M059J (cell line): ENCODE results near the gene NUDT4. TPM values are rescaled to one million over a fixed set of nuclear protein-coding genes. Genes with fewer than 3 reads are reported as not detected.
"Not testable (repeated sequence)": the region's sequence is repeated elsewhere in the genome, so short reads cannot be mapped to it uniquely, and the experiment has no call there.

Experiments
- DNase-seq: peaks from one replicate; pipeline ENCODE4 v3.0.0-alpha.2; 2012; ENCODE audit warnings: low read depth
- total RNA-seq: library from RNA; depleted of rRNA; stranded (reverse); fragments of >200 nt; shearing (Covaris generic); gene quantifications from 2 replicates; pipeline ENCODE4 v1.2.3, GENCODE V29; 2014

The NUDT4 gene
- total RNA-seq, 1 experiment from 2014 or later: 48.4 TPM

DNA sequence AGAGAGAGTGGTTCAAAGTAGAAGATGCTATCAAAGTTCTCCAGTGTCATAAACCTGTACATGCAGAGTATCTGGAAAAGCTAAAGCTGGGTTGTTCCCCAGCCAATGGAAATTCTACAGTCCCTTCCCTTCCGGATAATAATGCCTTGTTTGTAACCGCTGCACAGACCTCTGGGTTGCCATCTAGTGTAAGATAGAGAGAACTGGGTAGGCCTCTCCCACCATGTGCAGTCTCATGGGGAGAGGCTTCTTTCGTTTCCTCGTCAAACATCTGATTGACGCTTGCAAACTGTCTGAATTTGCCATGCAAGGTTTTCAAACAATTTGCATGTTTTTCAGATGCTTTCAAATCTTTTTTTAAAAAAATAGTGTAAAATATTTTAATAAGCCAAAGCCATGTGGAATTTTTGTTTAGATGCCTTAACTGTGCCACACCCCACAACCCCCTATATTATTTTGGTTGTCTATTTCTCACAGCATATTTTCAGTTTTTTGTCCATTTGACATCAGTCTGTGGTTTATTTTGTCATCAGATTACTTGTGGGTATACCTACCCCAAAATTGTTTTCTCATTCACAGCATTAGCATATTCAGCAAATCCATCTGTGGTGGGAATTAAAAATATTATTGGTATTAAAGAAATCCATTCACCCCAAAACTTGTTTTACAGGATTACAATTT, 21.6 kb downstream of the NUDT4 start:
- DNase-seq: not testable (repeated sequence)

- DNase-seq: no peak
Measured at GRCh38 chr12:93402333-93403311, 24.9 kb downstream of the NUDT4 start.

DNA sequence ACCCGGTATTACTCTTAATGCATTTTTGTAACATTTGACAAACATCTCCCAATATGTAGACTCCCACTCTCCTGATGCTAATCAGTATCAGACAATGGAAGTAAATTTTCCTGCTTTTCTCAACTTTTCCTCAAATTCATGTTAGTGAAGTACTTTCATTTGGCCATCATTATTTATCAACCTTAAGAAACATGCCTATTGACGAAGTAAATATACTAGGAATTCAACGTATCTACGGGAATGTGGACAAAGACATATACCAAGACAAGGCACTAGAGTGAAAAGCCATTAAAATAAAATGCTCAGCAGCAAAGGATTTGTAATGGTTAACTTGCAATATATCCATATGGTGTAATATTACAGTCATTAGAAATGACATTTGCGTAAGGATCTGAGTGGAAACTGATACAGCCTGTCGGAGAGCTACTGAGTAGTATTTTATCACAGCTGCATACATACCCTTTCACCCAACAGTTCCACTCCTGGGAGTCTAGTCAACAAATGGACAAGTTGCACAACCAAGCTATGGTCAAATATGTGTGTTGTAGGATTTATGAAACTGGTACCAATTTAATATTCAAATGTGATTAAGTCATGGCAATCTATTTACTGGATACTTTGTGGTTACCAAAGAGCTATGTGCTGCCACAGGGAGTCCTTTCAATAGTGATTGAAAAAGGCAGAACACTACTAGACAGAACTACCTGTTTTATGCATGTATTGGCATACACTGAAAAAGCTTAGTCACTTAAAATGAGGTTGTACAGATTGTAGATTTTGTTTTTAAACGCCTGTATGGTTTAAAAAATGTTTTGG, 26.5 kb downstream of the NUDT4 start:
- no peak for DNase-seq

DNA sequence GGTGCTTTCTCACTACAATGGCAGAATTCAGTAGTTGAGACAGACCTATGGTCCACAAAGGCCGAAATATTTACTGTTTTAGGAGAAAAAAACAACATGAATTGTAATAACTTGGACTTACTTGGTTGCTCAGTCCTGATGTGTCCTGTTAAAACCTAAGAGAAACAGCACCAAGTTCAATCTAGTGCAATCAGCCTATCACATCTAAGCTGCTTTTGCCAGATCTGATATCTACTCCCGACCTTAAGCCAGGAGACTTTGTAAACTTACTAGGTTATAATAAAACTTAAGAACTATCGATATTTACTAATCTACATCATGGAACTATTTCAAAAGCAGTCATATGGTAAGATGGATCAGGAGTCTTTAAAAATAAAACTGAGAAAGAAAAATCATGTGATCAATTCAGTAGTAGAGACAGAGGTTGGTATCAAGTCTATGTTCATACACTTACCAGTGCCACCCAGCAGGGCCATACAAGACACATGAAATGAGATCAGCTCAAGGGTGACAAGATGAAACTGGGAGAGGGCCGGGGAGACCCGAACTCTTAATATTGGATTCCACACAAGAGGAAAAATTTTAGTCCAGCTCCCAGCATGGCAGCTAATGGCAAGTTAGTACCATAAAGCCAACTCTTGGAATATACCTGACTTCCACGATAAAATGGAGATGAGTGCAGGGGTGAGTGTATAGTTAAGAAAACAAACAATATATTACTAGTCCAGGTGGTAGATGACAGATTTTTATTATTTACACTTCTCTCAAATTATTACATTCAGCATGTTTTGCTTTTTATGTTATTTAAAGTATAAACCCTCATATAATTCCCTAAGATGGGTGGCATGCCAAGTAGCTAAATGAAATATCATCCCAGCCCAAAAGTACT, 27.5 kb downstream of the NUDT4 start:
- no peak for DNase-seq

- no peak for DNase-seq
Measured at GRCh38 chr12:93407054-93407962, 29.6 kb downstream of the NUDT4 start.

DNA sequence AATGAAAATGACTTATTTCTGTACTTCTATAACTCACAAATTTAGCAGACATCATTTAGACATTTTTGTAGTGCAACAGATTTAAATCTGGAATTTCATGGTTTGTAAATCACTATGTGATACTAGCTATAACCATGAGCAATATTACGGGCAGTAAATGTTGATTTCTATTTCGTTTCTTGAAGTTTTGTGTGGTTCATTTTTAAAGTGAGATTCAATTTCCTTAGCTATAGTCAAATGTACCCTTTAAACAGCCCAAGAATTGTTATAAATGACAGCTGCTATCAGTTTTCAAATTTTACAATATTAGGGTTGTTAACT, 30.2 kb downstream of the NUDT4 start:
- no peak for DNase-seq

DNA sequence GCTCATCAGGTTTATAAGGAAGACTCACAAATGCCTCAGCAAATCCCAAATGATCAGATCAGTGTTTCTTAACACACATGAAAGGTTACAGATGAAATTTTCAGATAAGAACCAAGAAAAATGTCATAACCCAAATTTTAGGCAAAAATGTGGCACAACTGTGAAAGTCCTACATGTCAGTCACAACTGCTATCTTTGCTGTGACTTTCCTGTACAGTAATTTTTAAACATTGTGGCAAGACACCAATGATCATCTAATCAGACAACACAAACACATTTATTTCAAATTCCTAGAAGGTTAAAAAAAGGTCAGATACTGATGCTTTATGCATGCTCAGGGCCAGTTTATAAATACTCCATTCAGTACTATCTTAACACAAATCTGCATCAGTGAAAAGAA, 31.1 kb downstream of the NUDT4 start:
- no peak for DNase-seq

GRCh38 chr12:93409343-93410187, 31.8 kb downstream of the NUDT4 start:
- not testable (repeated sequence) for DNase-seq

GRCh38 chr12:93411060-93411459, 33.3 kb downstream of the NUDT4 start:
- DNase-seq: not testable (repeated sequence)

DNA sequence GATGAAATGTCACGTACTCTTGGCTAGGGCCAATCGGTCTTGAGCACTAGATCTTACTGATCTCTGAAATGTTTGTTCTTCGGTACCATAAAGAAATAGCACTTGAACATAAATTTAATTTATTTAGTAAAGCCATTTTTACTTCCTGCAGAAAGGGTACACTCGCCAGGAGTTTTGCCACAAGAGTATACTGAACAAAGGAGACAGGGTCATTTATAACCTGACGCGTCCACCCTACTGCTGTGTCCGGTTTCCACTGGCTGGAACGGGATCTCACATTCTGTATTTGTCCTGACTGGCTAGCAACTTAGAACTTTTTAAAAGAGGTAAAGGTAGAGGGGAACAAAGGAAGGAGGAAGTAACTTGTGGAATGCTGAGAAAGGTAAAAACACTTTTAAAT, 34.7 kb downstream of the NUDT4 start:
- DNase-seq: not testable (repeated sequence)

DNA sequence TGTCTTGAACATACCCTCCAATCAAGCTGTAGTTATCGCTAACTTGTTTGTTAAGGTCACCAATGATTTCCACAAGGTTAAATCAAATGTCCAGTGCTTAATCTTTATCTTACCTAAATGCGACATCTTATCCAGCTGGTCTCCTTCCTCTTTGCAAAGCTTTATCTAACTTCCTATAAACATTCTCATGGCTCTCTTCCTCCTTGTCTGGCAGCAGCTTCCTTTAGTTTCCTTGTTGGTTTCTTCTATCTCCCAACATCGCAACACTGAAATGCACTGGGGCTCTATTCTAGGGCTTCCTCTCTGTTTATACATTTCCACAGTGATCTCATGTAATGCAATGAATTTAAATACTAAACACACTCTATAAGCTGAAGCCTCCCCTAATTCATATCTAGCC, 35.3 kb downstream of the NUDT4 start:
- DNase-seq: no peak

GRCh38 chr12:93415723-93416464, 38.2 kb downstream of the NUDT4 start:
- peak; percentile 72 for DNase-seq

GRCh38 chr12:93417967-93418480, 40.3 kb downstream of the NUDT4 start:
- DNase-seq: no peak

GRCh38 chr12:93419388-93420034, 41.8 kb downstream of the NUDT4 start:
- DNase-seq: peak; percentile 50

DNA sequence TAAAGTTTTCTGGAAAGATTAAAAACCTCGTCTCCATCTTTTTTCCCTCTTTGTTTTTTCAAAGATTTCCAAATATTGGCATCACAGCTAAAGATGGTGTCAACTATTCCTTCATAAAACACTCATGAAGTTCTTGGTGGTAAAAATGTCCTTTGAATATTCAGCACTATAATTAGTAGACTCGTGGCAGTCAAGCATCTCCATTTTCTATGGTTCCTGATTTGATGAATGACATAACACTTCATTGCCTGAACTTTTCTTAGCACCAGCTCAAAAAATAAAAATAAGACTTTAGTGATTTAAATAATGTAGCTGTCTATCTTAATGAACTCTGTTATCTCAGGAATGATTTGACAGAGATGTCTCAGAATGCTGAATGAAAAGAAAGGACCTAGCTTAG, 44.3 kb downstream of the NUDT4 start:
- DNase-seq: no peak

- no peak for DNase-seq
Measured at GRCh38 chr12:93425736-93426411, 48.1 kb downstream of the NUDT4 start.

GRCh38 chr12:93426412-93426805, 48.7 kb downstream of the NUDT4 start:
- DNase-seq: no peak
